Kidney (tissue), 14 donors: ENCODE measurements around the gene PLXNA2. TPM values are rescaled to one million over a fixed set of nuclear protein-coding genes. Genes with fewer than 3 reads are reported as not detected.

Source experiments
- DNase-seq, 5 donors: peaks; one replicate each; pipeline ENCODE4 v3.0.0-alpha.2; 2013 to 2020
- FAIRE-seq: peaks from 2 replicates; lab custom pipeline; 2012; peaks lifted over from hg19 to GRCh38; lab: Jason Lieb, UNC
- H3K27ac ChIP-seq, 2 donors: one replicate each; pipeline ENCODE4 v1.7.0; 2013; ENCODE audit warnings: low read depth in 2 of 2, low read length in 2 of 2, inconsistent platforms in 1 of 2
- H3K27me3 ChIP-seq: one replicate; pipeline ENCODE4 v1.7.1; 2013; ENCODE audit warnings: low read length, inconsistent platforms; ENCODE audit not compliant: control insufficient read depth, insufficient read depth
- H3K36me3 ChIP-seq, 3 donors: one replicate each; pipeline versions ENCODE4 v1.7.0 to v1.7.1; 2013; ENCODE audit warnings: low read length in 3 of 3, control low read depth in 1 of 3, inconsistent platforms in 1 of 3; ENCODE audit not compliant: insufficient read depth in 3 of 3, control insufficient read depth in 2 of 3
- H3K4me1 ChIP-seq, 3 donors: one replicate each; pipeline versions ENCODE4 v1.7.0 to v1.7.1; 2013; ENCODE audit warnings: low read length in 3 of 3, inconsistent platforms in 1 of 3, low read depth in 1 of 3; ENCODE audit not compliant: control insufficient read depth in 2 of 3, insufficient read depth in 2 of 3
- H3K4me3 ChIP-seq, 3 donors: one replicate each; pipeline versions ENCODE4 v1.7.0 to v1.8.1; 2013; ENCODE audit warnings: low read length in 3 of 3, control low read depth in 1 of 3, inconsistent platforms in 1 of 3
- H3K9ac ChIP-seq, 3 donors: one replicate each; pipeline versions ENCODE4 v1.7.0 to v1.7.1; 2013; ENCODE audit warnings: low read length in 3 of 3, control low read depth in 1 of 3, inconsistent platforms in 1 of 3
- H3K9me3 ChIP-seq, 3 donors: one replicate each; pipeline versions ENCODE4 v1.7.0 to v1.7.1; 2013; ENCODE audit warnings: low read length in 3 of 3, control low read depth in 1 of 3, inconsistent platforms in 1 of 3; ENCODE audit not compliant: control insufficient read depth in 2 of 3, insufficient read depth in 1 of 3
- intact Hi-C: fragments of 100-400 bp; cut with DNase I; formaldehyde crosslinking; loops from one replicate; pipeline ENCODE4 v1.11.1; 2022
- polyA plus RNA-seq: library from polyadenylated mRNA; stranded (reverse); fragments of 350-450 nt; fragmentation: Illumina TruSeq; extraction: RNeasy Lipid Tissue Mini Kit (QIAGEN cat#74804); gene quantifications from one replicate; pipeline ENCODE4 v1.2.3, GENCODE V29; 2014; ENCODE audit warnings: low read depth, low replicate concordance; ENCODE audit not compliant: insufficient read depth
- total RNA-seq: library from RNA; stranded (reverse); fragmentation: NEBNext Ultra II Directional; extraction: Animal tissue kit (Norgen Biotek cat#: 25700); gene quantifications from one replicate; pipeline ENCODE4 v1.2.1, GENCODE V29; 2021
- TF ChIP-seq, protein P1 (sequence below): IDR thresholded peaks from 3 replicates; pipeline ENCODE4 v1.5.1; 2012; ENCODE audit warnings: mild to moderate bottlenecking, moderate library complexity, borderline replicate concordance; ENCODE audit not compliant: insufficient read depth; ENCODE audit errors: extremely low read depth
- donor health status: control.
- donor health status: control.
- donor health status: control.
- donor health status: control.
- donor health status: control.
- donor health status: DM: yes; HTN: yes; CAD: no.
- donor health status: Normal renal cell carcinoma (clear cell type).

Gene PLXNA2
- total and polyA plus RNA-seq, 2 donors from 2014 or later: 2.4 to 27.9 TPM

DNA sequence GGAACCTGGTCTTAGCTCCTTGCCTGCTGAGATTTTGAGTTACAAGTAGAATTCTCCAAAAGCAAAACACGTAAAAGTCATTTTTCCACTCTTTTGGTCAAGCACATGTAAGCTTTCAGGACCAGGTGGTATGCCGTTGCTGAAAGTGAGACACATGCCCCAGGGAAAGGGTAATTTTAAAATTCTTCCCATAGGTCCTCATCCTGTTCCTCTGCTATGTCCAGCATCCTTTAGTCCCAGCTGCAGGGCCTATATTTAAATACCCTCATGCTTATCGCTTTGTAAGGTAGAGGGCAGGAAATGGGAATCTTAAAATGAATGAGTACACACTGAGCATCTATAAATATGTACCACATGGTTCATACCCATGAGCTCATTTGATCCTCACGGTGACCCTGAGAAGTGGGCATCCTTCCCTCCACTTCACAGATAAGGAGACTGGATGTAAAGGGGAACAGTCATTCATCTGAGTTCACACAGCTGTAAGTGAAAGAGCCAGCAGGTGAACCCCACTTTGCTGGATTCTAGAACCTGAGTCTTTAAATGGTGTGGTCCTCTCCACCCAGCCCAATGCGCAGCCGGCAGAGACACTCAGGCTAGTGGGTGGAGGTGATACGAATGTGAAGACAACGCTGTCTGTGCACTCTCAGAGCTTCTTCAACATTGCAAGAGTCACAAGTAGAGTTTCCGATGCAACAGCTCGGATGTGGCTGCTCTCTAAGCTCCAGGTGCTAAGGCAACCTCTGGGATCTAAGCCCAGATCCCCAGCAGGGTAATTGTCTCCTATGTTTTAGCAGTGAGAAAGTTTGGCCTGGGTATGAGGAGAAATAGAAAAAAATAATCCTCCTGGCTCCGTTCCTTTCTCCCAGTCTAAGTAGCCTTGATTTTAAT is 163.5 kb downstream of the PLXNA2 start:
- TF ChIP-seq, protein P1, sequence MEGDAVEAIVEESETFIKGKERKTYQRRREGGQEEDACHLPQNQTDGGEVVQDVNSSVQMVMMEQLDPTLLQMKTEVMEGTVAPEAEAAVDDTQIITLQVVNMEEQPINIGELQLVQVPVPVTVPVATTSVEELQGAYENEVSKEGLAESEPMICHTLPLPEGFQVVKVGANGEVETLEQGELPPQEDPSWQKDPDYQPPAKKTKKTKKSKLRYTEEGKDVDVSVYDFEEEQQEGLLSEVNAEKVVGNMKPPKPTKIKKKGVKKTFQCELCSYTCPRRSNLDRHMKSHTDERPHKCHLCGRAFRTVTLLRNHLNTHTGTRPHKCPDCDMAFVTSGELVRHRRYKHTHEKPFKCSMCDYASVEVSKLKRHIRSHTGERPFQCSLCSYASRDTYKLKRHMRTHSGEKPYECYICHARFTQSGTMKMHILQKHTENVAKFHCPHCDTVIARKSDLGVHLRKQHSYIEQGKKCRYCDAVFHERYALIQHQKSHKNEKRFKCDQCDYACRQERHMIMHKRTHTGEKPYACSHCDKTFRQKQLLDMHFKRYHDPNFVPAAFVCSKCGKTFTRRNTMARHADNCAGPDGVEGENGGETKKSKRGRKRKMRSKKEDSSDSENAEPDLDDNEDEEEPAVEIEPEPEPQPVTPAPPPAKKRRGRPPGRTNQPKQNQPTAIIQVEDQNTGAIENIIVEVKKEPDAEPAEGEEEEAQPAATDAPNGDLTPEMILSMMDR: no peak
- no peak overlapping the region for H3K4me3 ChIP-seq
- no peak overlapping the region for H3K27ac ChIP-seq
- intact Hi-C loops: no loop called here
- DNase-seq (no peak), FAIRE-seq (no peak)
- H3K9me3 ChIP-seq: no peaks in the 10 kb centered on the region
- no peaks in the 10 kb centered on the region for H3K4me1 ChIP-seq
- no peaks in the 10 kb centered on the region for H3K27me3 ChIP-seq
- H3K9ac ChIP-seq: no peak overlapping the region
- H3K36me3 ChIP-seq: peaks cover 0 to 5% (median 0%) of the 10 kb centered on the region in 3 donors

DNA sequence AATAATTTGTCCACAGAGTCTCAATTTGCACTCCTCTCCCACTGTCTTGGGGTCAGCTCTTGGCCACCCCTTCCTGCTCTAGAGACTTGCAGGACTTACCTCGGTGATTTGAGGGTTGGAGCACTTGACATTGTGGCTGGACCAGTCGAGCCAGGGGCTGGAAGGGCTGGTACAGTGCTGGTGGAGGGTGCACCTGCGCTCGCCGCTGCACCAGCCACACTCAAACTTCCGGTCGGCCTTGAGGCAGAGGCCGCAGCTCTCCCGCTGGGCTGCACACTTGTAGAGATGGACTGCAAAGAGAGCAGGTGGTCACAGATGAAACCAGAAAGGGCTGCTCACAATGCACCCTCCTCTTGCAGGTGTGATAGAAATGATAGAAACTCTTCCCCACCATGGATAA is 165.0 kb downstream of the PLXNA2 start:
- Histone ChIP-seq H3K4me3 (no peak overlapping the region), H3K9me3 (no peaks in the 10 kb centered on the region), H3K4me1 (no peaks in the 10 kb centered on the region), H3K36me3 (peaks cover 0 to 5% (median 0%) of the 10 kb centered on the region in 3 donors), H3K27me3 (no peaks in the 10 kb centered on the region), H3K9ac (no peak overlapping the region), H3K27ac (no peak overlapping the region)
- FAIRE-seq (no peak), DNase-seq (no peak)
- TF ChIP-seq, protein P1: no peak
- intact Hi-C loops: no loop called here

DNA sequence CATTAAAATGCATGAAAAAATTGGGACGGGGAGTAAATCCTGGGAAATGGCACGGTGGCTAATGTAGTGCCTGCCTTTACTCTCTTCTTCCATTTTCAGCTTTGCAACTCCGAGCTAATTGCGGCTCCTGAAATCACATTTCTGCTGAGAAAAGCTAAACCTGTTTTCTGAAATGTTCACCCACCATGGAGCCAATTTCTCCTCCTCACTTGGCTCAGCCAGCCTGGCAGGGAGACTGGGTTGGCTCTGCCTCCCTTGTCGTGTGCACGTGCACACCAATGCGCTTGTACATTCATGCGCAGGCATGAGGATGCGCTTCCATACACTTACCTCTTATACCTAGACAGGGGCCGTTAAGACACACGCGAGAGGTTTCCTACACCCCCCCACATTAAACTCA is 165.4 kb downstream of the PLXNA2 start:
- Histone ChIP-seq H3K9me3 (no peaks in the 10 kb centered on the region), H3K4me1 (no peaks in the 10 kb centered on the region), H3K9ac (no peak overlapping the region), H3K27ac (no peak overlapping the region), H3K4me3 (no peak overlapping the region), H3K27me3 (no peaks in the 10 kb centered on the region), H3K36me3 (peaks cover 0 to 5% (median 0%) of the 10 kb centered on the region in 3 donors)
- FAIRE-seq: no peak
- intact Hi-C loops: no loop called here
- TF ChIP-seq, protein P1: no peak
- DNase-seq: no peak
